Endodermal cell (in vitro differentiated cells): Measurements from ENCODE around the gene NELFA. TPM values are rescaled to one million over a fixed set of nuclear protein-coding genes. Genes with fewer than 3 reads are reported as not detected.
A peak's percentile ranks its signal among the peaks of the same experiment; 100 is the strongest.

Source experiments
- DNase-seq: peaks from one replicate; pipeline ENCODE4 v3.0.0-alpha.2; 2017
- H3K27ac ChIP-seq: 2 replicates; pipeline ENCODE4 v1.5.1; 2013; ENCODE audit warnings: mild to moderate bottlenecking, low read depth, low read length, moderate library complexity
- H3K27me3 ChIP-seq: 2 replicates; pipeline ENCODE4 v1.6.1; 2013; ENCODE audit warnings: mild to moderate bottlenecking, low read length, moderate library complexity; ENCODE audit not compliant: insufficient read depth, control insufficient read depth, poor library complexity, severe bottlenecking
- H3K36me3 ChIP-seq: 2 replicates; pipeline ENCODE4 v1.7.0; 2013; ENCODE audit warnings: mild to moderate bottlenecking, low read length, moderate library complexity; ENCODE audit not compliant: control insufficient read depth, insufficient read depth
- H3K4me1 ChIP-seq: one replicate; pipeline ENCODE4 v1.7.0; 2013; ENCODE audit warnings: low read length; ENCODE audit not compliant: control insufficient read depth, insufficient read depth
- H3K4me3 ChIP-seq: 2 replicates; pipeline ENCODE4 v1.5.1; 2013; ENCODE audit warnings: mild to moderate bottlenecking, low read length, moderate library complexity
- H3K9ac ChIP-seq: 2 replicates; pipeline ENCODE4 v1.6.1; 2013; ENCODE audit warnings: mild to moderate bottlenecking, low read length, moderate library complexity; ENCODE audit not compliant: poor library complexity, severe bottlenecking; ENCODE audit errors: extremely low read depth
- H3K9me3 ChIP-seq: 2 replicates; pipeline ENCODE4 v1.6.1; 2013; ENCODE audit warnings: mild to moderate bottlenecking, low read length, moderate library complexity; ENCODE audit not compliant: control insufficient read depth
- H3K27ac Mint-ChIP-seq: 2 replicates; pipeline ENCODE4 v1.8.0; 2020; ENCODE audit warnings: mixed read lengths
- H3K27me3 Mint-ChIP-seq: 2 replicates; pipeline ENCODE4 v1.8.0; 2021; ENCODE audit warnings: mild to moderate bottlenecking, mixed read lengths; ENCODE audit not compliant: insufficient read depth
- H3K36me3 Mint-ChIP-seq: 2 replicates; pipeline ENCODE4 v1.8.0; 2020; ENCODE audit warnings: low read depth, mixed read lengths
- H3K4me1 Mint-ChIP-seq: 2 replicates; pipeline ENCODE4 v1.8.0; 2020; ENCODE audit warnings: mixed read lengths
- H3K4me3 Mint-ChIP-seq: 2 replicates; pipeline ENCODE4 v1.8.0; 2020; ENCODE audit warnings: mild to moderate bottlenecking, moderate library complexity, mixed read lengths
- H3K9me3 Mint-ChIP-seq: 2 replicates; pipeline ENCODE4 v1.8.0; 2020; ENCODE audit warnings: mild to moderate bottlenecking, mixed read lengths
- WGBS, 2 experiments: methylation state at CpG; one replicate each; pipeline versions ENCODE4 v1.1.5 to v1.1.7; 2013; ENCODE audit warnings: missing lambda C conversion rate in 2 of 2, mixed read lengths in 1 of 2; ENCODE audit not compliant: insufficient coverage in 1 of 2, insufficient read length in 1 of 2; 5-methylcytosine and 5-hydroxymethylcytosine counted together
- total RNA-seq, 2 donors: library from RNA; stranded (reverse); fragmentation: NEBNext Ultra II Directional in 1 of 2; extraction: Animal tissue kit (Norgen Biotek cat#: 25700) in 1 of 2; gene quantifications; 2 replicates in 1 of 2; 3 replicates in 1 of 2; pipeline ENCODE4 v1.2.1, GENCODE V29; 2021
- TF ChIP-seq, protein P1 (sequence below): fragments of 200-600 bp; sonication (generic); conservative IDR thresholded peaks from 2 replicates; pipeline ENCODE4 v1.5.0; 2021; ENCODE audit warnings: antibody characterized with exemption, mild to moderate bottlenecking

The NELFA gene
- total RNA-seq, 2 donors from 2014 or later: 54.8 to 60.1 TPM

GRCh38 chr4:1960170-1960825, 48.5 kb downstream of the NELFA start:
- WGBS, 2 experiments: 97 to 100% methylated on average over 1 to 7 of the region's 7 CpGs
- no peak overlapping the region for H3K4me3 ChIP-seq
- Mint-ChIP-seq H3K4me3 (no peak overlapping the region), H3K27ac (no peak overlapping the region), H3K9me3 (peaks cover 2% of the 10 kb centered on the region), H3K36me3 (peaks cover 83% of the 10 kb centered on the region), H3K27me3 (no peaks in the 10 kb centered on the region), H3K4me1 (peaks cover 17% of the 10 kb centered on the region)
- H3K36me3 ChIP-seq: peaks cover 92% of the 10 kb centered on the region
- TF ChIP-seq, protein P1, sequence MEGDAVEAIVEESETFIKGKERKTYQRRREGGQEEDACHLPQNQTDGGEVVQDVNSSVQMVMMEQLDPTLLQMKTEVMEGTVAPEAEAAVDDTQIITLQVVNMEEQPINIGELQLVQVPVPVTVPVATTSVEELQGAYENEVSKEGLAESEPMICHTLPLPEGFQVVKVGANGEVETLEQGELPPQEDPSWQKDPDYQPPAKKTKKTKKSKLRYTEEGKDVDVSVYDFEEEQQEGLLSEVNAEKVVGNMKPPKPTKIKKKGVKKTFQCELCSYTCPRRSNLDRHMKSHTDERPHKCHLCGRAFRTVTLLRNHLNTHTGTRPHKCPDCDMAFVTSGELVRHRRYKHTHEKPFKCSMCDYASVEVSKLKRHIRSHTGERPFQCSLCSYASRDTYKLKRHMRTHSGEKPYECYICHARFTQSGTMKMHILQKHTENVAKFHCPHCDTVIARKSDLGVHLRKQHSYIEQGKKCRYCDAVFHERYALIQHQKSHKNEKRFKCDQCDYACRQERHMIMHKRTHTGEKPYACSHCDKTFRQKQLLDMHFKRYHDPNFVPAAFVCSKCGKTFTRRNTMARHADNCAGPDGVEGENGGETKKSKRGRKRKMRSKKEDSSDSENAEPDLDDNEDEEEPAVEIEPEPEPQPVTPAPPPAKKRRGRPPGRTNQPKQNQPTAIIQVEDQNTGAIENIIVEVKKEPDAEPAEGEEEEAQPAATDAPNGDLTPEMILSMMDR: no peak
- H3K9ac ChIP-seq: no peak overlapping the region
- no peaks in the 10 kb centered on the region for H3K27me3 ChIP-seq
- no peak overlapping the region for H3K27ac ChIP-seq
- DNase-seq: no peak
- peaks cover 7% of the 10 kb centered on the region for H3K4me1 ChIP-seq
- H3K9me3 ChIP-seq: peaks cover 9% of the 10 kb centered on the region

GRCh38 chr4:1959104-1959384, 49.7 kb downstream of the NELFA start:
- Histone ChIP-seq H3K36me3 (peaks cover 92% of the 10 kb centered on the region), H3K4me3 (no peak overlapping the region), H3K9me3 (no peaks in the 10 kb centered on the region), H3K4me1 (peaks cover 3% of the 10 kb centered on the region), H3K27me3 (no peaks in the 10 kb centered on the region), H3K9ac (no peak overlapping the region), H3K27ac (peak overlapping the region; percentile 41)
- Mint-ChIP-seq H3K4me1 (peaks cover 8% of the 10 kb centered on the region), H3K9me3 (no peaks in the 10 kb centered on the region), H3K36me3 (peaks cover 83% of the 10 kb centered on the region), H3K27ac (no peak overlapping the region), H3K27me3 (no peaks in the 10 kb centered on the region), H3K4me3 (no peak overlapping the region)
- no peak for DNase-seq
- WGBS, 2 experiments: 84 to 92% methylated on average over 5 of the region's 5 CpGs
- TF ChIP-seq, protein P1: no peak

GRCh38 chr4:1958276-1959103, 50.3 kb downstream of the NELFA start:
- no peak overlapping the region for H3K27ac Mint-ChIP-seq
- no peak overlapping the region for H3K4me3 ChIP-seq
- H3K9me3 Mint-ChIP-seq: no peaks in the 10 kb centered on the region

More at GRCh38 chr4:1958276-1959103, 50.3 kb downstream of the NELFA start:
- Mint-ChIP-seq H3K36me3 (peaks cover 81% of the 10 kb centered on the region), H3K4me1 (peaks cover 4% of the 10 kb centered on the region), H3K4me3 (no peak overlapping the region), H3K27me3 (no peaks in the 10 kb centered on the region)
- peaks cover 90% of the 10 kb centered on the region for H3K36me3 ChIP-seq
- no peaks in the 10 kb centered on the region for H3K9me3 ChIP-seq
- no peaks in the 10 kb centered on the region for H3K27me3 ChIP-seq
- H3K27ac ChIP-seq: peak overlapping the region; percentile 41
- H3K9ac ChIP-seq: no peak overlapping the region
- TF ChIP-seq, protein P1: no peak
- WGBS, 2 experiments: 95% methylated on average over 9 to 15 of the region's 15 CpGs
- H3K4me1 ChIP-seq: peaks cover 3% of the 10 kb centered on the region
- DNase-seq: no peak
